GM18951 (cell line): ENCODE results near the gene CXCR5.

Experiments
- POLR2A ChIP-seq: IDR thresholded peaks from 4 replicates; pipeline ENCODE4 v1.6.1; 2011; ENCODE audit warnings: mild to moderate bottlenecking; ENCODE audit not compliant: insufficient read length, insufficient read depth; ENCODE audit errors: extremely low read depth
- in situ Hi-C: fragments of 300-500 bp; cut with MboI; formaldehyde crosslinking; loops from one replicate; pipeline ENCODE4 v1.12.0; 2022; ENCODE audit warnings: low sequenced_read_pairs, mixed read lengths, inconsistent platforms; ENCODE audit not compliant: unreplicated experiment

CXCR5 gene

DNA sequence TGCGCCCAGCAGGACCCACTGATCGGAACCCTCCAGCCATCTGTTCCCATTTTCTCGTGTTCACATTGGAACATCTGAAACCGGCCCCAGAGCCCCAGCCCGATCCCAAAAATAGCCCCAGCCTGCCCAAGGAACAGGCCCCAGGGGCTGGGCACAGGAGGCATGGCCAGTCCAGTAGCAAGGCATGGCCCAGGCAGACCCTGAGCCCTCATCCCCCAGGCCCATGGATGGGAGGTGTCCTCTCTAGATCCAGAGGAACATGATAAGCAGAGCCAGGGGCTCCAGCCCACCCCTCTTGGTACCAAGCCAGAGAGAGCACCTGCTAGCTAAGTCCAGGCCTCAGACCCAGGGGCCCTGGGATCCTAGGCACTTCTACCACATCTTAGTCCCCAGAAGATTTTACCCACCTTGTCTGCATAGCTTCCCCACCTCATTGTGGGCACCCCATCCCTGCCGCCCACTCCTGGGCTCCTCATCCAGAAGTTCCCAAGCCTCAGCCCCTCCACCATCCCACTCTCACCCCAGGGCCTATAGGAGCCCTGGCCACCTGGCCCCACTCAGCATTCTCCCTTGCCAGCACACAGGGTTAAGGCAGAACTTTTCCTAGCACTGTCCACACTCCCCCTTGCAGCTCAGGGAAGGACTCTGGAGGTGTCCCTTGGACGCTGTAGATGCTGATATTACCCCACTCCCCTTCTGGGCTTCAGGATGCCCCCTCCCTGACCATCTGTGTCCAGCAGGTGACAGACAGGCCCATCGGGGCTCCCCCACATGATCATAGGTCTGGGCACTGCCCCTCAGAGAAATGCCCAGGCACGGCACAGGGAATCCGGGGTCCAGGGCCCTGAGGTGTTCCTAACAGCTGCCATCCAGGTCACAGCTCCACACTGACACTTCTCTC is 32.5 kb downstream of the CXCR5 start:
- TF ChIP-seq POLR2A, result no peak
- in situ Hi-C loops, result no loop called here

DNA sequence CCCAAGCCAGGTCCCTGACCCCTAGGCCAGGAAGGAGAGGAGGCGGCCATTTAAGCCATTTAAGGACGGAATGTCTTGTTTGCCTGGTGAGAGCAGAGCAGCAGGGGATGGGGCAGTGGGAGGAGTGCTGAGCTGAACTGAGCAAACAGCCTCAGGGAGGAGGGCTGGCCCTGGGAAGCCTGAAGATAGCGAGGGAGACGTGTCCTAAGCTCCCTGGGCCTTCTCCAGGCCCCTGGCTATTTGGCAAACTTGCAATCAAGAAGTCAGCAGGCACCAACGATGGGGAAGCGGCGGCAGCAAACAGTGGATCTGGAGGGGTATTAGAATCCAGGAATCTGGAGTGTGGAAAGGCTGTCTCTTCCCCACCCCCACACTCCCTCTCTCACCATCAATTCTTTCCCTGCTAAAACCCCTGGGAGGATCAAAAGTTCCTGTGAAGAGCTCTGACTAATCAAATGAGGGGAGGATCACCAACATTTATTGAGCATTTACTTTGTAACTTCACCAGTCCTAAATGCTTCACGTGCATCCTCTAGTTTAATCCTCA is 33.2 kb downstream of the CXCR5 start:
- in situ Hi-C loops, result no loop called here
- TF ChIP-seq POLR2A, result no peak

DNA sequence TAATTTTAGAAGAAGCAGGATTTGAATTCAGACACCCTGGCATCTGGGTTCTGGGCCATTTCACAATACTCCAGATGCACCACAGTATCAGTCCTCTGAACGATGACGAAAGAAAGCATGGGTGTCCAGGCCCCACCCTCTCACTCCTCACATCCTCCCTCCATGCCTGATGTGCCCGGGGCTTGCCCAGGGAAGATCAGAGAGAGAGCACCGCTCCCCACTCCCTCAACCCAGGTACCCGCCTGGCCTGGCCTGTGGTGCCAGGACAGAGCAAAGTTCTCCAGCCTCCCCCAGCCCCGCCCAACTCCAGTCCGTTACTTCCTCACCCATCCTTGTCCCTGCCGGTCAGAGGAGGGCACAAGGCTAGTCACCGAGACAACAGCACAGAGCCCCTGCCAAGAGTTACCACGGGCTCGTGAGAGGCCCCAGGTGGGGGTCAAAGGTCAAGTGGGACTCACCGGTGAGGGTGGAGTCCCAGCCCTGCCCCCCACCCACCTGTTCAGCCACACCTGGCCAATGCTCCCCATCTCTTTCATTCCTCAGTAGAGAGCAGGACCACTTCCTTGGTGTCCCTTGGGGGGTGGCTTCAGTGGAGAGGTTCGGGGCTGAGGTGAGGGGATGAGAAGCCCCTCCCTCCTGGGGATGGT is 33.9 kb downstream of the CXCR5 start:
- in situ Hi-C loops, result no loop called here
- no peak for TF ChIP-seq POLR2A

DNA sequence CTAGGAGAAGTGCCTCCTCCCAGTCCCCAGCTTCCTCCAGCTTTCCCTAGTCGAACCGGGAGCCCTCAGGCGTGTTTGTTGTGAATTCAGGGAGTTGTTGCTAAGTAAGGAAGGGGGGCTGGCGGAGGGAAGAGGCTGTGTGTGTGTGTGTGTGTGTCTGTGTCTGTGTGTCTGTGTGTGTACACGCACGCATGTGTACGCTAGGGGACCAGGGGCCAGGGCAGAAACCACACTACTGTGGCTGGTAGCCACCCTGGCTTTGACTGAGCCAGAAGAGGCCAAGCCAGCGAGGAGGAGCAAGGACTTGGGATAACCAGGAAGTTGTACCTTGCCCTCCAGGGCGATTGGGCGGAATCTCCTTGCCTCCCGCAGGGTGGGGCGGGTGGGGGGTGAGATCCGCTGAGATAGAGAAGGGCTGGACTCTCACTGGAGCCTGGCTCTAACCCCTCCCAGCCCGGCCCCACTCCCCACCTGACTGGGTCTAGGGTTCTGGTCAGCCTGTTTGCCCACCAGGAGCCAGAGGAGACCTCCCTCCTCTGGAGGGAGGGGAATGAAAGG is 34.5 kb downstream of the CXCR5 start:
- in situ Hi-C loops, result no loop called here
- no peak for TF ChIP-seq POLR2A

DNA sequence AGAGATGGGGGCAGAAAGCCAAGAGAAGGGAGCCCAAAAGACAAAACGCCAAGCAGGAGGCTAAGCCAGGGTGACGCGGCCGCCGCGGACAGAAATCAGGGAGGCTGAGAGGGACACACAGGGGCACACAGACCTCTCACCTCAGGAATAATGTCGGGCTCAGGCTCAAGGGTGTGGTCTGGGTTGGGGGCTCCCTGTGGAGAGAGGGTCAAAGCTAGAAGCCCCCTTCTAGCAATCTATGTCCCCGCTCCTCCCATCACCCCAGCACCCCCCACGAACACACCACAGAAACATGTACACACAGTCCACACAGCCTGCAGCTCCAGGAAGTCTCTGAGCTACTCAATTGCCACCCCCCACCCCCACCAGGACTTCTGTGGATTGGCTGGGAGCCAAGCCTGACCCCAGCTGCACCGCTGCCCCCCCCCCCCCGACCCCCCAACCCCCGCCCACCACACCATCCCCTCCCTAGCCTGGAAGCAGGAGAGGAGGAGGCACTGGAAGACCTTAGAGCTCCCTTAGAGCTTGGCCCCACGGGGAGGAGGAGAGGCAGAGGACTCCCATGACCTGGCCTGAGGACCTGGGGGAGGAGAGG is 35.1 kb downstream of the CXCR5 start:
- in situ Hi-C loops, result no loop called here
- TF ChIP-seq POLR2A, result no peak

DNA sequence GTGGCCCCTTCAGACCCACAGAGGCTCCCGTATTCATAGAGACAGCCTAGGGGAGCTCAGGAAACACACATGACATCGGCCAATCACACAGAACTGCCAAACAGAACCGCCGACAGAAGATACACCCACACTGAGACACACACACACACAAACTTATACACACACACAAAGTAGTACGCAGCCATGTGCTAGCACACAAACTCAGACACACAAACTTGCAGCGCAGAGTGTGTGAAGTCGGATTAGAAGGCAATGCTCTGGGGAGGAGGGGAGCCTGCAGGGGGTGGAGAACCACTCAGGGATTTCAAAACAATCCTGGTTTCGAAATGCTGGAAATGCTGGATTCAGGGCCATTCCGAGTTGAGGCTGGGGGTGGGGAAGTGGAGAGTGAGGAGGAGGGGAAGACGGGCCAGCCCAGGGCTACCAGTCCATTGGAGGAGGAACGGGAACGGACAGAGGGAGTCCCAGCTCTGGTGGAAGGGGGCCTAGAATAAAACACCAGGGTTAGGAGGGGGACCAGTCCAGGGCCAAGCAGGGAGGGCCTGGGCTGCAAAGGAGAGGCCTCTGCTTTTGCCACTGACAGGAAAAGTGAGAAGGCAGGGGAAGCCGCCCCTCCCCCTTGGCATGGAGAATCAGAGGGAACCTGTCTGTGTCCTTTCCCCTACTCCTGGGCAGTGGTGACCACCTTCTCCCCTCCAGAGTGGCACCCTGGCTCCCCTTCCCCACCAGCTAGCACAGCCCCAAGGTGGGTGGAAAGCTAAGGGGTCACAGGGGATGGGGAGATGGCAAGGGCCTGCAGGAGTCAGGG is 37.6 kb downstream of the CXCR5 start:
- in situ Hi-C loops, result no loop called here
- TF ChIP-seq POLR2A, result no peak

DNA sequence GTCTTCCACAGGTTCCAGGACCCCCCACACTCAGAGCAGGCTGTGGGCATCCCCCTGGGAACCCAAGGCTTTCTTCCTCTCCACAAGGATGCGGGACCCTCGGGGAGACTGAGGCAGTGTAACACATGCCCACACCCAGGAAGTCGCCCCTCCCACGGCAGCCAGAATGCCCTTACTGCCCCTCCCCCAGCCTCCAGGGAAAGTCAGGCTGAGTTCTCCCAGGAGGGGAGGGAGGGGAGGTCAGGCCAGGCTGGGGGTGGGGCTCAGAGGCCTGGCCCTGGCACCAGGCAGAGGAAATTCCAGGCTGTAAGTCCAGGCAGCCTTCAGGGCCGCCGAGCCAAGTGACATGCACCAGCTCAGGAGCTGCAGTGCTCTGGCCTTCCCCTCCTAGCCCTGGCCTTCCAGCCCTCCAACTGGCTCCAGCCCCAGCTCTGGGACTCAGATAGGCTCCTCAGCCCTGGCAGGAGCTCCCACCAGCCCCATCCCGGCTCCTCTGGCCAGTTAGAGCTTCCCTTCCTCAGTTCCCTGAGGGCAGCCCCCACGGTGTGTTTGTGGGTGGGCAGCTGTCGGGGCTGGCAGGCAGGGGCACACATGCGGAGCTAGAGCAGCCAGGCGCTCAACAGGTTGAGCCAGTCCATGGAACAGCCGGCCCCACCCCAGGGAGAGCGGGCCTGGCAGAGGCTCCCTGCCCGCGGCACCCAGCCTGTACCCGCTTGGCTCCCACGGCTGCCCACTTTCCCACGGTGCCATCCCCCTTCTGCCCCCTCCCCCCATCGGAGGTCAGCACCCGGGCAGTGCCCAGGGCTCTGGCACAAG is 38.4 kb downstream of the CXCR5 start:
- TF ChIP-seq POLR2A, result no peak
- in situ Hi-C loops, result no loop called here

DNA sequence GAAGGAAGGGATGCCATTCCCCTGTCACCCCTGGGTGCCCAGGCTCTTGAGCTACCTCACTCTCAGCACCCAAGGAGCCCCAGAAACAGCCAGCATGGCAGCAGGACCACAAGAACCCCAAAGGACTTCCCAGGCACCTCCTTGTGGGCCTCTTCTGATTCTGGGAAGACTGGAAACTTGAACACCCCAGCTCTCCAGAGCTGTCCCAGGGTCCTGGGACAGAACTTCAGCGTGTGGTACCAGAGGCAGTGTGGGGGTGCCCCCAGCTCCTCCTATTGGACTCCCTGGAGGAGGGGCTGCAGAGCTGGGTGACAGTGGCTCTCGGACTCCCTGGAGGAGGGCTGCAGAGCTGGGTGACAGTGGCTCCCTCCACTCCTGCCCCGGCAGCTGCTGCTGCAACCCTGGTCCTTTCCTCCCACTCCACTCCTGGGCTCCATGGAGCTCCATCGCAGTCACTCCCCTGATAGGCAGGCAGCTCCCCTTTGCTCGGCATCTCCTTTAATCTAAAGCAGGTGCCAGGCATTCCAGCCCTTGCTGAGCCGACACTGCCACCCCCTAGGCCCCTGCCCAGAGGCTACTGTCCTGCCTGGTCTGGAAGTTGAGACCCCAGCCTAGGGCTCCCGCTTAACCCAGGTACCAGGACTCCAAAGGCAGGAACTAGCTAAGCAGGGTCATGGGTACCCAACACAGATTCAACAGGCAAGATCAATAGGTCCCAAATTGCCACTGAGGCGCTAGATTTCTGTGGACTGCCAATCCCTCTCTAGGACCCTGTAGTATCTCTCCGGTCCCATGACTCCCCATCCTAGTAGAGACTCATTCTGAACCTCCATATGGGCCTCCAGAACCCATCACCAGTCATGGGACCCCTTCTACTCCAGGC is 39.3 kb downstream of the CXCR5 start:
- TF ChIP-seq POLR2A, result no peak
- in situ Hi-C loops, result no loop called here

DNA sequence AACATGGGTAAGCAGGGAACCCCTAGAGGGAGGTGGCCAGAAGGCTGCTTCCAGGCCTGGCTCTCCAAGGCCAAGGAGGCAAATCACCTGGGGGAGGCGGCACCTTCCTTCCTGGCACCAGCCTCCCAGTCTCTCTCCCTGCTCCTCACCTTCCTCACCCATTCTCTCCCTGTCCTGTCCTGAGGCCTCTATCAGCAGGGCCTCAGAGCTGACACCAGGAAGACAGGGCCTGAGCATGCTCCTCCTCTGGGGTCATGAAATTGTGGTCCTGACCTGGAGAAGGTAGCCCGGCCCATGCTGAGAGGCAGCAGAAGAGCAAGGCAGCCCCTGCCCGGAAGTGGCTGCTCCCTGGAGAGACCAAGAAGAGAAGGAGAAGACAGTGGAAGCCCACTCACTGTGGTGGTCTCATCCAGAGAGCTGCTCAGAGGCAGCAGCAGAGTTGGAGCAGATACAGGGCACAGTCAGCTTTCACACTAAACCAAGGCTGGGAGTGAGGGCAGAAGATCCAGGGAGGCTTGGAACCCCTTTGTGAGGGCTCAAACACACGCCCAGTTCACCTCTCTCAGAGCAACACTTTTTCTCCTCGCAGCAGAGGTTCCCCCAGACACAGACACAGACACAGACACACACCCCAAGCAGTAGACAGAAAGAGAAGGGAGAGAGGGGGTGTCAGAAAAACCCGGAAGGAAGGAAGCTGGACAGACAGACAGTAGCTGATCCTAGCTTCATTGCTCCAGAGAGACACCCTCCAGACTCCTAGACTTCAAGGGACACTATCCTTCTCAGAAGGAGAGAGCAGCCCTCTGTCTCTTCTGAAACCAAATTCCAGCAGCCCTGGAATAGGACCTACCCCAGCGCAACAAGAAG is 40.3 kb downstream of the CXCR5 start:
- TF ChIP-seq POLR2A, result no peak
- in situ Hi-C loops, result no loop called here
